Right lobe of liver (tissue), 4 donors: ENCODE results near the gene GMDS.

Source experiments
- CTCF ChIP-seq, 4 donors: fragments of 200-600 bp in 3 of 4; fragments of 450-650 bp in 1 of 4; IDR thresholded peaks; one replicate each; pipeline versions ENCODE4 v1.5.1 to v1.8.0; 2016 to 2022; ENCODE audit warnings: antibody characterized with exemption in 4 of 4, mild to moderate bottlenecking in 2 of 4
- POLR2A ChIP-seq: fragments of 450-650 bp; IDR thresholded peaks from one replicate; pipeline ENCODE4 v1.6.1; 2017; ENCODE audit warnings: antibody characterized with exemption, mild to moderate bottlenecking
- donor health status: DM: no; HTN: no; CAD: no.
- donor health status: DM: no; HTN: no; CAD: no.
- donor health status: DM: no; HTN: yes; CAD: no.

GRCh38 chr6:1617466-1618310 lies 627.7 kb downstream of the GMDS start:
- TF ChIP-seq POLR2A = no peak
- no peak for TF ChIP-seq CTCF (IDR thresholded peaks at IDR 0.05)
